Retinal pigment epithelial cell (primary cell): Measurements from ENCODE around the gene ENPP4.

ENCODE experiments used
- DNase-seq: peaks from one replicate; pipeline ENCODE4 v3.0.0-alpha.2; 2010; ENCODE audit warnings: low read depth
- H3K4me3 ChIP-seq: 2 replicates; pipeline ENCODE4 v1.5.1; 2011; ENCODE audit warnings: mild to moderate bottlenecking, low read length, control low read depth, moderate library complexity
- CTCF ChIP-seq: conservative IDR thresholded peaks from 2 replicates; pipeline ENCODE4 v1.5.1; 2011; ENCODE audit warnings: low read depth, low read length, control low read depth, inconsistent platforms

ENPP4 gene

GRCh38 chr6:46098678-46099077 is 31.1 kb upstream of the ENPP4 start:
- TF ChIP-seq CTCF: no peak
- DNase-seq: peak; percentile 74

GRCh38 chr6:46099952-46100351 is 29.8 kb upstream of the ENPP4 start:
- no peak for DNase-seq
- no peak for TF ChIP-seq CTCF
- H3K4me3 ChIP-seq: no peak overlapping the region

More at GRCh38 chr6:46098678-46099077, 31.1 kb upstream of the ENPP4 start:
- no peak overlapping the region for H3K4me3 ChIP-seq

GRCh38 chr6:46102123-46102522 is 27.7 kb upstream of the ENPP4 start:
- no peak for TF ChIP-seq CTCF
- no peak for DNase-seq
- no peak overlapping the region for H3K4me3 ChIP-seq

GRCh38 chr6:46103441-46104115 is 26.2 kb upstream of the ENPP4 start:
- H3K4me3 ChIP-seq: no peak overlapping the region
- DNase-seq: no peak
- TF ChIP-seq CTCF: peak; percentile 17

GRCh38 chr6:46104209-46104608 is 25.6 kb upstream of the ENPP4 start:
- no peak for DNase-seq
- no peak for TF ChIP-seq CTCF

GRCh38 chr6:46105568-46105967 is 24.2 kb upstream of the ENPP4 start:
- no peak for TF ChIP-seq CTCF
- no peak overlapping the region for H3K4me3 ChIP-seq
- DNase-seq: no peak

More at GRCh38 chr6:46104209-46104608, 25.6 kb upstream of the ENPP4 start:
- no peak overlapping the region for H3K4me3 ChIP-seq

- no peak overlapping the region for H3K4me3 ChIP-seq
- TF ChIP-seq CTCF: no peak
- no peak for DNase-seq
Measured at GRCh38 chr6:46113370-46113769, 16.4 kb upstream of the ENPP4 start.
